Ishikawa (cell line): ENCODE measurements around the gene TBCC.

Experiments used
- EP300 ChIP-seq: IDR thresholded peaks from 2 replicates; pipeline ENCODE4 v1.6.1; 2012; ENCODE audit warnings: borderline replicate concordance
- NFIC ChIP-seq: IDR thresholded peaks from 2 replicates; pipeline ENCODE4 v1.6.1; 2012
- RAD21 ChIP-seq: IDR thresholded peaks from 2 replicates; pipeline ENCODE4 v1.6.1; 2012; ENCODE audit warnings: low read depth
- TAF1 ChIP-seq: IDR thresholded peaks from 2 replicates; pipeline ENCODE4 v1.6.1; 2012; ENCODE audit warnings: low read depth, mild to moderate bottlenecking
- ZBTB7A ChIP-seq: IDR thresholded peaks from 2 replicates; pipeline ENCODE4 v1.6.1; 2012; ENCODE audit warnings: low read depth

- TF ChIP-seq EP300 (no peak), TAF1 (no peak), NFIC (no peak), ZBTB7A (no peak), RAD21 (no peak)
Measured at GRCh38 chr6:42744351-42744893, 1.5 kb downstream of the TBCC start.
